Bronchial epithelial cell (primary cell): Measurements from ENCODE around the gene PODXL2. TPM values are rescaled to one million over a fixed set of nuclear protein-coding genes. Genes with fewer than 3 reads are reported as not detected.

Experiments used
- DNase-seq: peaks from one replicate; pipeline ENCODE4 v3.0.0-alpha.2; 2010; ENCODE audit warnings: low read depth
- FAIRE-seq: peaks from 2 replicates; lab custom pipeline; 2011; peaks lifted over from hg19 to GRCh38; lab: Jason Lieb, UNC
- H3K27me3 ChIP-seq: 2 replicates; pipeline ENCODE4 v1.5.1; 2011; ENCODE audit warnings: low read length; ENCODE audit not compliant: control insufficient read depth, insufficient read depth
- H3K36me3 ChIP-seq: 2 replicates; pipeline ENCODE4 v1.5.1; 2011; ENCODE audit warnings: low read length; ENCODE audit not compliant: control insufficient read depth, insufficient read depth
- H3K4me3 ChIP-seq: 2 replicates; pipeline ENCODE4 v1.5.1; 2011; ENCODE audit warnings: mild to moderate bottlenecking, low read depth, low read length, control low read depth
- CTCF ChIP-seq: IDR thresholded peaks from 2 replicates; pipeline ENCODE4 v1.5.1; 2011; ENCODE audit warnings: mild to moderate bottlenecking, moderate library complexity, low read length, control low read depth, inconsistent platforms; ENCODE audit not compliant: insufficient read depth, severe bottlenecking
- total RNA-seq: library from RNA; depleted of rRNA; stranded (reverse); fragments of >200 nt; gene quantifications from 2 replicates; pipeline ENCODE4 v1.2.1, GENCODE V29; 2014

The PODXL2 gene
- total RNA-seq, 1 donor from 2014 or later: 3.4 TPM

- no peak for DNase-seq
- no peak for FAIRE-seq
- no peak for TF ChIP-seq CTCF
- Histone ChIP-seq H3K27me3 (no peaks in the 10 kb centered on the region), H3K36me3 (peaks cover 2% of the 10 kb centered on the region), H3K4me3 (no peak overlapping the region)
Measured at GRCh38 chr3:127688416-127689265, 59.7 kb downstream of the PODXL2 start.

- DNase-seq: no peak
- H3K27me3 ChIP-seq: no peaks in the 10 kb centered on the region
- FAIRE-seq: no peak
- H3K4me3 ChIP-seq: no peak overlapping the region
- TF ChIP-seq CTCF: no peak
- H3K36me3 ChIP-seq: peaks cover 2% of the 10 kb centered on the region
Measured at GRCh38 chr3:127689266-127689860, 60.4 kb downstream of the PODXL2 start.

GRCh38 chr3:127690106-127690505, 61.1 kb downstream of the PODXL2 start:
- no peak for FAIRE-seq
- no peaks in the 10 kb centered on the region for H3K27me3 ChIP-seq
- H3K36me3 ChIP-seq: peaks cover 2% of the 10 kb centered on the region
- no peak for TF ChIP-seq CTCF
- no peak overlapping the region for H3K4me3 ChIP-seq
- DNase-seq: peak; percentile 49

- peaks cover 2% of the 10 kb centered on the region for H3K36me3 ChIP-seq
- TF ChIP-seq CTCF: peak; percentile 96
- no peak overlapping the region for H3K4me3 ChIP-seq
- no peaks in the 10 kb centered on the region for H3K27me3 ChIP-seq
- FAIRE-seq (no peak), DNase-seq (peak; percentile 55)
Measured at GRCh38 chr3:127690823-127691452, 62.0 kb downstream of the PODXL2 start.

- no peak overlapping the region for H3K4me3 ChIP-seq
- H3K36me3 ChIP-seq: peaks cover 2% of the 10 kb centered on the region
- no peak for TF ChIP-seq CTCF
- no peaks in the 10 kb centered on the region for H3K27me3 ChIP-seq
- no peak for FAIRE-seq
- DNase-seq: no peak
Measured at GRCh38 chr3:127691489-127691888, 62.5 kb downstream of the PODXL2 start.
